ENCODE data around the gene TBC1D14.

DNA sequence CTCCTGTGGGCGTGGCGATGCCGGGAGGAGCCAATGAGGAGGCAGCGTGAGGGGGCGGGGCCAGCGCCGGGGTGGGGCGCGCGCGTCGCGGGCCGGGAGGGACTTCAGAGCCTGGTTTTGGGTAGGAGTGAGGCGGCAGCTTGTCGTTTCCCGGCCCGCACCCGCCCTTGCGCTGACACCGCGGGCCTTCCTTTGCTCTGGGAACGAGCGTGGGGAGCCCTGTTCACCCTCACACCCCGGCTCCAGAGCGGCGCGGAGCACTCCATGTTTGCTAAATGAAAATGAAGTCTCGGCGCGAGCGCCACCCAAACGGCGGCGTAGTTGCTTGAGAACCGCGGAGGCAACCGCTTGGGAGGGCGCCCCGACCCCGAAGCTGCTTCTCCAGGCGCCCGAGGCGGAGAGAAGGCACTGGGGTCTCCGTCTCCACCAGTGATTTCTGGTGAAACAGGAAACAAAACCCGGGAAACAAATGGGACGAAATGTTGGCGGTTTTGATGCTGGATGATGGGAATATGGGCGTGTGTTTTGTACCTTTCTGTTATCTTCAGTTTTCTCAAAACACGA is 158.7 kb downstream of the TBC1D14 start:
- TF ChIP-seq POU2F2 (IDR thresholded peaks at IDR 0.05; ENCODE audit: low read depth, low read length) (0 out of 2 replicates have a peak, but pooled peaks have one; percentile 29), POLR2AphosphoS5 (IDR thresholded peaks at IDR 0.05; ENCODE audit: low read depth, low read length) (no peak), POLR2A (IDR thresholded peaks at IDR 0.05; ENCODE audit: low read depth, low read length) (no peak), TAF1 (IDR thresholded peaks at IDR 0.05; ENCODE audit: low read depth, low read length) (no peak), PAX5 (IDR thresholded peaks at IDR 0.05; ENCODE audit: insufficient read depth, low read length, severe bottlenecking) (no peak)

All from GM12891 (cell line).